ENCODE measurements around the gene LGALS4.

LGALS4 gene

DNA sequence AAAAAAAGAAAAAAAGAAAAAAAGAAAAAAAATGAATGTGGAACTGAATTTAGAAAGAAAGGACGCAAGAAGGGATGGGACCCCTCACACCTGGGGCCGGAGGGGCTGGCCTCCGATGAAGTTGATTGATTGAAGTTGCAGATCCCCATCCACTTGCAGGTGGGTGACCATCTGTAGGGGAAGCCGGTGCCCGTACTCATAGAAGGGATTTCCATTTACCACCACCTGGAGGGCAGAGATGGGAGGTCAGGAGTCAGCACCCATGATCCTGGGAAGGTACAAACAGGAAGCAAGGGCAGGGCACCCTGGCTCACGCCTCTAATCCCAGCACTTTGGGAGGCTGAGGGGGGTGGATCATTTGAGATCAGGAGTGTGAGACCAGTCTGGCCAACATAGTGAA, 6.4 kb downstream of the LGALS4 start:
- TF ChIP-seq, protein P1, sequence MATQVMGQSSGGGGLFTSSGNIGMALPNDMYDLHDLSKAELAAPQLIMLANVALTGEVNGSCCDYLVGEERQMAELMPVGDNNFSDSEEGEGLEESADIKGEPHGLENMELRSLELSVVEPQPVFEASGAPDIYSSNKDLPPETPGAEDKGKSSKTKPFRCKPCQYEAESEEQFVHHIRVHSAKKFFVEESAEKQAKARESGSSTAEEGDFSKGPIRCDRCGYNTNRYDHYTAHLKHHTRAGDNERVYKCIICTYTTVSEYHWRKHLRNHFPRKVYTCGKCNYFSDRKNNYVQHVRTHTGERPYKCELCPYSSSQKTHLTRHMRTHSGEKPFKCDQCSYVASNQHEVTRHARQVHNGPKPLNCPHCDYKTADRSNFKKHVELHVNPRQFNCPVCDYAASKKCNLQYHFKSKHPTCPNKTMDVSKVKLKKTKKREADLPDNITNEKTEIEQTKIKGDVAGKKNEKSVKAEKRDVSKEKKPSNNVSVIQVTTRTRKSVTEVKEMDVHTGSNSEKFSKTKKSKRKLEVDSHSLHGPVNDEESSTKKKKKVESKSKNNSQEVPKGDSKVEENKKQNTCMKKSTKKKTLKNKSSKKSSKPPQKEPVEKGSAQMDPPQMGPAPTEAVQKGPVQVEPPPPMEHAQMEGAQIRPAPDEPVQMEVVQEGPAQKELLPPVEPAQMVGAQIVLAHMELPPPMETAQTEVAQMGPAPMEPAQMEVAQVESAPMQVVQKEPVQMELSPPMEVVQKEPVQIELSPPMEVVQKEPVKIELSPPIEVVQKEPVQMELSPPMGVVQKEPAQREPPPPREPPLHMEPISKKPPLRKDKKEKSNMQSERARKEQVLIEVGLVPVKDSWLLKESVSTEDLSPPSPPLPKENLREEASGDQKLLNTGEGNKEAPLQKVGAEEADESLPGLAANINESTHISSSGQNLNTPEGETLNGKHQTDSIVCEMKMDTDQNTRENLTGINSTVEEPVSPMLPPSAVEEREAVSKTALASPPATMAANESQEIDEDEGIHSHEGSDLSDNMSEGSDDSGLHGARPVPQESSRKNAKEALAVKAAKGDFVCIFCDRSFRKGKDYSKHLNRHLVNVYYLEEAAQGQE (IDR thresholded peaks at IDR 0.05; ENCODE audit: insufficient read depth in 1 of 2, low read depth in 2 of 2, low read length in 2 of 2) = no peak
- TF ChIP-seq FOXP2 (optimal IDR thresholded peaks at IDR 0.05; ENCODE audit: borderline replicate concordance, extremely low read depth, extremely low read length, insufficient read depth) (no peak), SIN3A (IDR thresholded peaks at IDR 0.05; ENCODE audit: borderline replicate concordance, insufficient read depth, low read length) (no peak), TAF1 (IDR thresholded peaks at IDR 0.05; ENCODE audit: borderline replicate concordance, insufficient read depth, low read length) (no peak), POLR2AphosphoS5 (IDR thresholded peaks at IDR 0.05; ENCODE audit: low read depth, low read length) (no peak)

DNA sequence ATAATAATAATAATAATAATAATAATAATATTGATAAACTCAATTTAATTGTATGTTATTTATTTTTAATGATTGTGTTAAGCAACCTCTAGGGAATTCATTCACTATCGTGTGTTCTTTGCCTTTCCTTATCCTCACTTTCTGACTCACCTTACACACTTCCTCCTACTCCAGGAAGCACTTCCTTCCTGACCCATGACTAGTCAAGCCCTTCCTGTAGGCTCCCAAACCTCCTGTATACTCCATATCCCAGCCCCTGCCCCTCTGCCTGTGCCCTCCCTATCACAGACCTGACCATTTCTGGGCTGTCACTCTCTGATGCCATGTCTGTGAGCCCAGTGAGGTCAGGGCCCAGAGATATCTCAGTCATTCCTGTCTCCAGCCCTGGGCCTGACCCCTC, 7.6 kb downstream of the LGALS4 start:
- TF ChIP-seq, protein P1 (IDR thresholded peaks at IDR 0.05; ENCODE audit: insufficient read depth in 1 of 2, low read depth in 2 of 2, low read length in 2 of 2) = no peak
- TF ChIP-seq FOXP2 (optimal IDR thresholded peaks at IDR 0.05; ENCODE audit: borderline replicate concordance, extremely low read depth, extremely low read length, insufficient read depth) (no peak), TAF1 (IDR thresholded peaks at IDR 0.05; ENCODE audit: borderline replicate concordance, insufficient read depth, low read length) (no peak), SIN3A (IDR thresholded peaks at IDR 0.05; ENCODE audit: borderline replicate concordance, insufficient read depth, low read length) (no peak), POLR2AphosphoS5 (IDR thresholded peaks at IDR 0.05; ENCODE audit: low read depth, low read length) (no peak)

DNA sequence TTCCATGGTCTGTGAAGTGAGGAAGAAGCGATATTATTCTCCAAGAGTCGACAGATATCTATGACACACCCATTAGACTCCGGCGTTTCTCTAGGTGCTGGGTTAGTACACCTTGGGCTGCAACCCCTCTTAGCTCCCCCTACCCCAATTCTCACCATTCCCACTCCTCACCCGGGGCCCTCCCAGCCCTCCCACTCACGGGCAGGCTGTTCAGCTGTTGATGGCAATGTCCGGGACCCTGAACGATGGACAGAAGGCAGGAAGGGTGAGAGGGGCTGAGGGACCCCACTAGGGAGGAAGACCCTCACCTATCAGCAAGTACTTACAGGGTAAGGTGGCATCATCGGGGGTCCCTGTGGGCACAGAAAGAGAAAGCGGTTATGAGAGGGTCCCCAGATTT, 9.2 kb downstream of the LGALS4 start:
- TF ChIP-seq POLR2AphosphoS5 (IDR thresholded peaks at IDR 0.05; ENCODE audit: low read depth, low read length) = no peak

DNA sequence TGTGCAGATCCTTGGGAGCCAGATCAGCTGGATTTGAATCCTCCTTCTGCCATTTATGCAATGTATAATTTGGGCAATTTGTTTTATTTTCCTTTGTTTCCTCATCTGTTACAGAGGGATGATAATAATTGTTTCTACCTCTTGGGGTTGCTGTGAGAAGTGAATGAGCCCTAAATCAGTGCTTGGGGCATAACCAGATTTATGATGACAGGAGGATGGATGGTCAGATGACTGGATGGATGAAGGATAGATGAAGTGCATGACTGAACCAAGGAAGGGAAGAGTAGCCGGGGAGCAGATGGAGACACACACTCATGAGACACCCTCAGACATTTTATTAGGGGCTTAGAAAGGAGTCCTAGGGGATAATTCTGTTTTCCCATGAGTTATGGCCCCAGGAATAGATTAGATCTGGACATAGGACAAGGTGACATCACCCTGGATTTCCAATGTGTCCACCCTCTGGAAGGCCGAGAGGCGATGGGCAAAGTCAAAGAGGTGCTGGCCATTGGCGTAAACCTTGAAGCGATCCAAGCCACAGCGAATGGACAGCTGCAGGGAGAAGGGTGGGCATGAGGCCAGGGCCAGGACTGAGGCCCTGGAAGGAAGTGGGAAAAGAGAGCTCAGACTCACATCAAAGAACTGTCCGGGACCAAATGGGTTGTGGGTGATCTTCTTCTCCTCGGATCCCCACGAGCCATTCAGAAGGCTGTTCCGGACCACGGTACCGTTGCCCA, 11.2 kb downstream of the LGALS4 start:
- TF ChIP-seq POLR2AphosphoS5 (IDR thresholded peaks at IDR 0.05; ENCODE audit: low read depth, low read length) (no peak), TAF1 (IDR thresholded peaks at IDR 0.05; ENCODE audit: borderline replicate concordance, insufficient read depth, low read length) (no peak), FOXP2 (optimal IDR thresholded peaks at IDR 0.05; ENCODE audit: borderline replicate concordance, extremely low read depth, extremely low read length, insufficient read depth) (no peak), SIN3A (IDR thresholded peaks at IDR 0.05; ENCODE audit: borderline replicate concordance, insufficient read depth, low read length) (no peak)
- TF ChIP-seq, protein P1 (IDR thresholded peaks at IDR 0.05; ENCODE audit: insufficient read depth in 1 of 2, low read depth in 2 of 2, low read length in 2 of 2) = no peak

DNA sequence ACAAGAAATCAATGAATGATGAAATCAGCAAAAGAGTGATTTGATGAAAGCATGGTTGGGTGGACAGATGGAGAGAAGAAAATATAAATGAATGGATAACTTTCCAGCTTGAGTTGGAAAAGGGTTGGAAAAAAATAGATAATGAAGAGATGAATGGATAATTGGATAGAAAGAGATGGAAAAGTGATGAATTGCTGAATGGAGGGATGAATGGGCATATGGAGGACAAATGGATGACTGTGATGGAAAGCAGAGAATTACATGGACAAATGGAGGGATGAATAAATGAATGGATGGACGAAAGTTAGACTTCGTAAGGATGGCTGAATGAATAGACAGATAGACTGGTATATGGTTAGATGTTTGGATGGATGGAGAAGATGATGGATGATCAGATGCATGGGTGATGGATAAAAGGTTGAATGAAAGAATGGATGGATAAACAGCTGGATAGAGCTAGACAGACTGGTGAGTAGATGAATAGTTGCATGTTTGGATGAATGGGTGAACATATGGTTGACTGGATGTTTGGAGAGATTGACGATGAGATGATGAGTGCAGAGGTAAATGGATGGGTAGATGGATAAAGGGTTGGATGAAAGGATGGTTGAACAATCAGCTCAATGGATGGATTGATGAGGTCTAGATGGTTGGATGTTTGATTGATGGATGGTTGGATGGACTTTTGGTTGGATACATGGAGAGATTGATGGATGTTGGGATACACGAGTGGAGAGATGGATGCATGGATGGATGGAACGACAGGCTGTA, 12.0 kb downstream of the LGALS4 start:
- TF ChIP-seq FOXP2 (optimal IDR thresholded peaks at IDR 0.05; ENCODE audit: borderline replicate concordance, extremely low read depth, extremely low read length, insufficient read depth) (no peak), SIN3A (IDR thresholded peaks at IDR 0.05; ENCODE audit: borderline replicate concordance, insufficient read depth, low read length) (no peak), POLR2AphosphoS5 (IDR thresholded peaks at IDR 0.05; ENCODE audit: low read depth, low read length) (no peak), TAF1 (IDR thresholded peaks at IDR 0.05; ENCODE audit: borderline replicate concordance, insufficient read depth, low read length) (no peak)
- TF ChIP-seq, protein P1 (IDR thresholded peaks at IDR 0.05; ENCODE audit: insufficient read depth in 1 of 2, low read depth in 2 of 2, low read length in 2 of 2) = no peak
